Smooth muscle cell of the pulmonary artery (primary cell): ENCODE data around the gene PNN. TPM values are rescaled to one million over a fixed set of nuclear protein-coding genes. Genes with fewer than 3 reads are reported as not detected.

Experiments
- total RNA-seq: library from RNA; depleted of rRNA; stranded (reverse); fragments of >200 nt; gene quantifications from 2 replicates; pipeline ENCODE4 v1.2.3, GENCODE V29; 2014

PNN gene
- 11.5 and 13.5 TPM in 2 replicates for total RNA-seq

DNA sequence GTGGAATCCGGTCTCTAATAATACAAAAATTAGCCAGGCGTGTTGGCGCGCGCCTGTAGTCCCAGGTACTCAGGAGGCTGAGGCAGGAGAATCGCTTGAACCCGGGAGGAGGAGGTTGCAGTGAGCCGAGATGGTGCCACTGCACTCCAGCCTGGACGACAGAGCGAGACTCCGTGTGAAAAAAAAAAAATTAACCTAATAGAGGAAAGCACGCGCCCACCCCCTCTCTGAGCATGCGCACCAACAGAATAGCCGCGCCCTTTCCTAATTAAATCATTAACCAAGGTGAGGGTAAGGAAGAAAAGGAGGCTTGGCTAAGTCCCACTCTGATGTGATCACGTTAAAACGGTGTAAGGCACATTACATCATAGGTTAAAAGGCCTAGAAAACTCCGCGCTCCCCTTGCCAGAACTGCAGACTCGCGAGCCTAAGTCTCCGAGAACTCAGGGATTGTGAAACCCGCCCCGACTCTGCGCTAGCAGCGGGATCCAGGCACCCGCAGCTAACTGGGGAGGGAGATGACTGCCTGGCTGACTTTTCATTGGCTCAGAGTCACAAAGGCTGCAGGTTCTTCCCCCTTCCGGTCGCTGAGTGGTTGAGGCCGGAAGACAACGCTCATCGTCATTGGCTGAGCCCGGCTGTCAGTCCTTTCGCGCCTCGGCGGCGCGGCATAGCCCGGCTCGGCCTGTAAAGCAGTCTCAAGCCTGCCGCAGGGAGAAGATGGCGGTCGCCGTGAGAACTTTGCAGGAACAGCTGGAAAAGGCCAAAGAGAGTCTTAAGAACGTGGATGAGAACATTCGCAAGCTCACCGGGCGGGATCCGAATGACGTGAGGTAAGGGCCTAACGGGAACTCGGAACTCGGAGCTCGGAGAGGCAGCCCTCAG, at the start of gene PNN:
Gene PNN, plus strand, starts transcription at position 695 of the 885 bp plus-strand sequence. Its CDS starts 26 bp downstream, at position 721.

Other genes starting within 250 kb of the PNN start
- gene SEC23A, start 72.0 kb upstream of the PNN start, total RNA-seq, result 448 and 547 TPM in 2 replicates
- gene GEMIN2, start 60.9 kb upstream of the PNN start, total RNA-seq, result 11.8 and 18.3 TPM in 2 replicates
- 23.5 and 28.0 TPM in 2 replicates for gene TRAPPC6B, start 4.9 kb upstream of the PNN start, total RNA-seq
- 12.0 and 15.3 TPM in 2 replicates for gene MIA2, start 58.7 kb downstream of the PNN start, total RNA-seq